NCI-H774 (cell line): ENCODE data around the gene PVALB.

Experiments used
- DNase-seq: peaks from one replicate; lab custom pipeline; 2025; lab: John Stamatoyannopoulos, UW

PVALB gene, protein sequence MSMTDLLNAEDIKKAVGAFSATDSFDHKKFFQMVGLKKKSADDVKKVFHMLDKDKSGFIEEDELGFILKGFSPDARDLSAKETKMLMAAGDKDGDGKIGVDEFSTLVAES

DNA sequence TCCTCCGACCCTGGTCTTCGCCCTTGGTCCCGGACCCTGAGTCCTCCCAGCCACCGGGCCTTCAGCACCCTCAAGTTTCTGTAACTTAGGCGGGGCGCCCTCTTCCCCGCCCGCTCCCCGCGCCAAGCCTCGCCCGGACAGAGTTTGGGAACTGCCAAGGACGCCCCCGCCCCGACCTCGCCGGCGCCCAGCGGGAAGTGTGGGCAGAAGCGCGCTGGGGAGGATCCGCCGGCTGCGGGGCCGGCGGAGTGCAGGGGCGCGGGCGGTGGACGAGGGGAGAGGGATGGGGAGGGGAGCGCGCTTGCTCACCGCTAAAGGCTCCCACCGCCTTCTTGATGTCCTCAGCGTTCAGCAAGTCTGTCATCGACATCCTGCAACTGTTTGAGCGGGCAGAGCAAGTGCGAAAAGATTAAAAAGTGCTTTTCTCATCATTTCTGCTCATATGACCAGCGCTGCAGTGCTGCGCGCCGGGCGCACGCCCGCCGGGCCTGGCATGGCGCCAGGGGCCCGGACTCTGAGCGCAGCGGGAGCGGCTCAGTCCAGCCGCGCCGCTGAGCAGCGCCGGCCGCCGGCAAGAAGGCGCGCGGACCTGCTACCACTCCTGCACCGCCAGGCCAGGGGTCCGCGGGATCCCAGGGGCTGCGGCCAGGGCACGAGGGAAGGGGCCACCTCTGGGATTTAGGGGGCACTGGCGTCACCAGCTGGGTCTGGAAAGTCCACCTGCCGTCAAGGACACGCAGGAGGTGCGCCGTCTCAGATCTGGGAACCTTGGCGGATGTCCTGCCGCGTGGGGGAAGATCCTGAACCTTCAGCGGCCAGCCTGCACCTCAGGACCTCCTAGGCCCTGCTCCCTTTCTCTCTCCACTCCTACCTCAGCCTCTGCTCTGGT lies at the start of gene PVALB:
TSS of gene PVALB (minus strand) at position 400 of the 889 bp plus-strand sequence. CDS start at position 370, 30 bp downstream.
- DNase-seq, result peak; percentile 5

DNA sequence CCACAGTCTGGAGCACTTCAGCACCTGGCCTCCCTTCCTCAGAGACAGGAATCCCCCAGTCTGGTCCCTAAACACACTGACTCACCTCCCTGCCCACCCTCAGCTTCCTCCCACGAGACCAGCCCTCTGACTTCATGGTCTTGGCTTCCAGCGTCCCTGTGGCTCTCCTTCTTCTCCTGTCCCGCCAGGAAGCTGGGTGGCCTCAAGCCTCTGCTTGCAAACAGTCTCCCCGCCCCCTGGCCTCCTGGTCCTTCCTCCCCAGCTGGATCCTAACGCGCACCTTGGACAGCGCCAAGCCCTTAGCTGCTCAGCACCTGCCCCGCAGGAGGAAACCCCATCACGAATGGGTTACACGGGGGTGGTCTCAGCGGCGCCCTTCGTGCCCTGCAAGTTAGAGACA lies 48.5 kb upstream of the PVALB start:
- DNase-seq, result no peak

GRCh38 chr22:36864454-36865215 lies 47.8 kb upstream of the PVALB start:
- DNase-seq, result no peak

DNA sequence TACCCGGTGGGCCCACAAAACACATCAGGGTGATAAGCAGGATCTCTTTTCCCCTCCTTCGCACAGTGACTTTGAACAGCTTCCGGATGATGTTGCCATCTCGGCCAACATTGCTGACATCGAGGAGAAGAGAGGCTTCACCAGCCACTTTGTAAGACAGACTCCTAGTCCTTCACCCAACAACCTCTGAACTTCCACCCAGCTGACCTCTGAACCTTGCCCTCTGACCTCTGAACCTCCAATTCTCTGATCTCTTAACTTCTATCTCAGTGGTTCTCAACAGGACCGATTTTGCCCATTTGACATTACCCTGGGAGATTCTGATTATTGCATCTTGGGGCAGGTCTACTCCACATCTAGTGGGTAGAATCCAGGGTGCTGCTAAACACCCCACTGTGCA lies 47.1 kb upstream of the PVALB start:
- no peak for DNase-seq

GRCh38 chr22:36863281-36863680 lies 46.4 kb upstream of the PVALB start:
- DNase-seq, result no peak

- no peak for DNase-seq
Observed at GRCh38 chr22:36862251-36863242, 45.7 kb upstream of the PVALB start.

DNA sequence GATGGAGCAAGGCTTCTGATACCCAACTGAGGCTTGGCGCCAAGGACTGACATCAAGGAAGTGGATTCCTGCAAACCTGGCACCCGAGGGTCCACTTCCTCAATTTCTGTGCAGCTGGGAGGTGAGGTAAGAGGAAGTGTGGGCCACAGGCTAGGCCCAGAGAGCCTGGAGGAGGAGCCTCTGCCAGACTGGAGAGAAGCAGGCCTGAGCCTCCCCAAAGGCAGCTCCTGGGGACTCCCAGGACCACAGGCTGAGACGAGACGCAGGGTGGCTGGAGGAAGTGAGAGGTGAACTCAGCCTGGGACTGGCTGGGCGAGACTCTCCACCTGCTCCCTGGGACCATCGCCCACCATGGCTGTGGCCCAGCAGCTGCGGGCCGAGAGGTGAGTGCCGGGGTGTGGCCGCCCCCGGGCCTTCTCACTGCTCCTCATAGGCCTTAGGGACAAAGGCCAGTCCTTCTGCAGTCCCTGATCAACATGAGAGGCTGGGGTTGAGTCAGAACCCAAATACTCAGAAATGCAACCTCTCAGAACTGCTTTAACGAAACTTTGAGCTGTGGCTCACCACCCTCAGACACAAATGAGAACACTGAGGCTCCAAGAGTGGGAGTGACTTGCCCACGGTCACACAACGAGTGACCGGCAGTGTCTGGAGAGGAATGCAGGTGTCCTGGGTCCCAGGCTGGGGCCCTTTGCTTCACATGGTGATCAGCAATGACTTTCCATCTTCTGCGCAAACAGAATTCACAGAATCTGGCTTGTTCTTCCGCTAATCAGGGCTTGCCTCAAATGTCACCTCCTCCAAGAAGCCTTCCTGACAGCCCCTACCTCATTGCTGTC lies 44.2 kb upstream of the PVALB start, which contains the start of gene NCF4:
TSS of gene NCF4 (plus strand) at position 186 of the 839 bp plus-strand sequence. CDS start at position 352, 166 bp downstream.
- DNase-seq, result no peak

- no peak for DNase-seq
Observed at GRCh38 chr22:36860438-36860820, 43.6 kb upstream of the PVALB start.

DNA sequence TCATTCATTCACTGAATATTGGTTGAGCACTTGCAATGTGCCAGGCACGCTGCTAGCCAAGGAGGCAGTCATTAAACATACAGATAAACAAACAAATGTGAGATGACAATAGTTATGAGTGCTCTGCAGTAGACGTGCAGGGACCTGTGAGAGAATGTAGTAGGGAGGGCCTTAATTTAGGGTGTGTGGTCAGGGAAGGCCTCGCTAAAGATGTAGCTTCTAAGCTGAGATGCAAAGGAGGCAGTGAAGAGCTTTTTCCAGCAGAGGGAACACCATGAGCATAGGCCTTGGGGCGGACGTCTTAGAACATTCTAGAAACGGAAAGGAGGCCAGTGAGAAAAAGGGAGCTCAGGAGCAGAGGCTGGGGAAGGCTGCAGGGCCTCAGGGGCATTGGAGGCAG lies 43.2 kb upstream of the PVALB start:
- no peak for DNase-seq

GRCh38 chr22:36858966-36859365 lies 42.1 kb upstream of the PVALB start:
- no peak for DNase-seq

- DNase-seq, result no peak
Observed at GRCh38 chr22:36858156-36858555, 41.3 kb upstream of the PVALB start.

- no peak for DNase-seq
Observed at GRCh38 chr22:36856792-36857135, 39.9 kb upstream of the PVALB start.

DNA sequence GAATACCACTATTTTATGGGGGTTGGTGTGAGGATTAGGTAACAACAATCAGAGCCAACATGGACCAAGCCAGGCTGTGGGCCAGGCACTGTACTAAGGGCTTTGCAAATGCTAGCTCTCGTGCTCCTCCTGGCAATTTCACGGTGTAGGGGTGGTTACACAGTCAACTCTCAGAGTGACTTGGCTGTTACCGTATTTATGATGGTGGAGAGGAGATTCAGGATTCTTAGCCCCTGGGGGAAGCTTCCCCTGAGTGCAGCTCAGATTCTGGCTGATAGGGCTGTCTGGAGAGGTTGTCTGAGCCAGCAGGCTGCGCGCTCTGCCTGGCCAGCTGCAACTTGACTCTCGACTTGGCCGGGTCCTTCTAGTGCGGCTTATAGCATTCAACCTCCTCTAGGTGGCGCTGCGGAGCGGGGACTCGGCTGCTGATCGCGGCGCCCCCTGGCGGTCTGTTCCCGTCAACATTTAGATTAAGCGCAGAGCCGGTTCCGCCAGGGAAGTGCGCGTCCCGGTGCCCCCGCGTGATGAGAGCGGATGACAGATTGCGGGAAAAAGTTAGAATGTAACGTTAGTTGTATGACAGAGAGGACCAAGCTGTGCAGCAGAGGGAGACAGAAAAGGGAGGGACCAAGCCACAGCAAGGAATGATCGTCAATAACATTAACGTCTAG lies 39.4 kb upstream of the PVALB start:
- peak; percentile 56 for DNase-seq

DNA sequence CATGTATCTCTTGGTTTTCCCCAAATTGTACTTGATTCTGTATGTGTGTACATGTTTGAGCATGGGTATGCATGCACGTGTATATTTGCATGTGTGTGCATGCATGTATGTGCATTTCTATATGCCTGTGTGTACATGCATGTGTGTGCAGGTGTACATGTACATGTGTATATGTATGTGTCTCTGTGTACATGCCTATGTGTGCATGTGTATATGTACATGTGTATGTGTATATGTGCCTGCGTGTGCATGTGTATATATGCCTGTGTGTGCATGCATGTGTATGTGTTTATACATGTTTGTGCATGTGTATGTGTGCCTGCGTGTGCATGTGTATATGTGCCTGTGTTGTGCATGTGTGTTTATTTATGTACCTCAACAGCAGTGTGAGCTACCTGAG lies 38.6 kb upstream of the PVALB start:
- no peak for DNase-seq

DNA sequence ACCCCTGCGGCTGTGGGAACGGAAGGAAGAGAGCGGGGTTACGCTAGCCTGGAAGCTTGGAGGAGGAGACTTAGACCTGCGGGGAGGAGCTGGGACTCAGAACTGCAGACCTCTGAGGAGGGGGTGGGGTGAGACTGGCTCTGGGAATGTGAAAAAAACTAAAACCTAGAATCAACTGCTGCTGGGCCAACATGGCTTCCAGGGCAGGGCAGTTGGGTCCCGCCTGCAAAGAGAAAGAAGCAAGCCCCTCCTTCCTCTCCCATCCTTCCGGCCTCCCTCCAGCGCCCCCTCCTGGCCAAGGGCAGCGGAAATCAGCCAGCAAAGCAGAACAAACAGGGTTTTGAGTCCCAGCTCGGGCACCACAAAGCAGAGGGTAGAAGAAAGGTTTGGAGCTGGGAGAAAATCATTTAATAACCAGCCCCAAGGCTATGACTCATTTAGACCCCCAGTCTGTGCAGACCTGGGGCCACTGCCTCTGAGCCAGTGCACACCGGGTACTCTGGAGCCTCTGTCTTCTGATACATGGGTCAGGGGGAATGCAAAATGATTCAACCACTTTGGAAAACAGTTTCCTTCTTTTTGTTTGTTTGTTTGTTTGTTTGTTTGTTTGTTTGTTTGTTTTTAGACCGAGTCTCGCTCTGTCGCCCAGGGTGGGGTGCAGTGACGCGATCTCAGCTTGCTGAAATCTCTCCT lies 36.7 kb upstream of the PVALB start:
- peak; percentile 0 for DNase-seq

DNA sequence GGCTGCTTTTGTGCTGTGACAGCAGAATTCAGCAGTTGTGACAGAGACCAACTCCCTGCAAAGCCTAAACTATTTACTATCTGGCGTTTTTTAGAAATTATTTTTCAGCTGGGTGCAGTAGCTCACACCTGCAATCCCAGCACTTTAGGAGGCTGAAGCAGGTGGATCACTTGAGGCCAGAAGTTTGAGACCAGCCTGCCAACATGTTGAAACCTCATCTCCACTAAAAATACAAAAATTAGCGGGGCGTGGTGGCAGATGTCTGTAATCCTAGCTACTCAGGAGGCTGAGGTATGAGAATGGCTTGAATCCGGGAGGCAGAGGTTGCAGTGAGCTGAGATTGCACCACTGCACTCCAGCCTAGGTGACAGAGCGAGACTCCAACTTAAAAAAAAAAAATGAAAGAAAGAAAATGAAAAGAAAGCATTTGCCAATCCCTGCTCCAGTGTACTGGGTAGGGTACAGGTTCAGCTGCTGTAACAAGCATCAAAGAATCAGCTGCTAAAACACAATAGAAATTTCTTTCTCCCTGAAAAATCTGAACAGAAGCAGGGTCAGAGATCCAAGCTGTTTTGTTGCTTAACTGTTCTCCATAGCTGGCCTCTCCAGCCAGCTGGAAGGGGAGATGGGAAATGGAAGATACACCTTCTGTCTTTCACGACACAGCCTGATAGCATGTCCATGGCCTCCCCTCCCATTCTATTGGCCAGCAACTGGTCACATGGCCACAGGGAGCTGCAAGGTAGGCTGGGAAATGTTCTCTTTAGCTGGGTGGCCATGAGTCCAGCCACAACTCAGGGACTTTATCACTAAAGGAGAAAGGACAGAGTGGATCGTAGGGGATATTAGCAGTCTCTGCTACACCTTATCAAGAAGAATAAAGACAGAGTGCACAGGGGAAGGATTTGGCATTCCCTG lies 35.5 kb upstream of the PVALB start:
- no peak for DNase-seq

- DNase-seq, result no peak
Observed at GRCh38 chr22:36850682-36851081, 33.8 kb upstream of the PVALB start.

- DNase-seq, result no peak
Observed at GRCh38 chr22:36850056-36850455, 33.2 kb upstream of the PVALB start.
